DOHH2 (cell line): ENCODE results near the gene INHBC.

Experiments used
- H3F3A ChIP-seq: fragments of 200-600 bp; sonication (generic), shearing (Covaris generic); 2 replicates; pipeline ENCODE4 v1.6.0; 2016; ENCODE audit warnings: antibody characterized with exemption, mild to moderate bottlenecking; ENCODE audit not compliant: control insufficient read depth, insufficient read depth
- H3K27ac ChIP-seq: fragments of 200-600 bp; sonication (generic); 2 replicates; pipeline ENCODE4 v1.5.1; 2014; ENCODE audit warnings: low read depth, mild to moderate bottlenecking, low read length, moderate library complexity
- H3K27me3 ChIP-seq: fragments of 200-600 bp; sonication (generic); 2 replicates; pipeline ENCODE4 v1.6.1; 2014; ENCODE audit warnings: mild to moderate bottlenecking, low read length, mixed read lengths; ENCODE audit not compliant: control insufficient read depth
- H3K36me3 ChIP-seq: fragments of 200-600 bp; sonication (generic); 2 replicates; pipeline ENCODE4 v1.6.1; 2014; ENCODE audit warnings: mild to moderate bottlenecking, low read length, moderate library complexity, mixed read lengths; ENCODE audit not compliant: control insufficient read depth
- H3K4me1 ChIP-seq: fragments of 200-600 bp; sonication (generic); 2 replicates; pipeline ENCODE4 v1.6.1; 2014; ENCODE audit warnings: mild to moderate bottlenecking, low read length, mixed read lengths; ENCODE audit not compliant: control insufficient read depth
- H3K4me2 ChIP-seq: fragments of 200-600 bp; sonication (generic); 2 replicates; pipeline ENCODE4 v1.6.0; 2014; ENCODE audit warnings: mild to moderate bottlenecking, low read length, moderate library complexity
- H3K4me3 ChIP-seq: fragments of 200-600 bp; sonication (generic); 2 replicates; pipeline ENCODE4 v1.5.1; 2014; ENCODE audit warnings: mild to moderate bottlenecking, low read length, mixed read lengths
- H3K79me2 ChIP-seq: fragments of 200-600 bp; sonication (generic); 2 replicates; pipeline ENCODE4 v1.6.1; 2014; ENCODE audit warnings: mild to moderate bottlenecking, low read length, mixed read lengths; ENCODE audit not compliant: control insufficient read depth
- H3K9me2 ChIP-seq: fragments of 200-600 bp; sonication (generic); replicated peaks from 2 replicates; pipeline ENCODE4 v1.6.1; 2014; ENCODE audit warnings: mild to moderate bottlenecking, low read length, mixed read lengths; ENCODE audit not compliant: control insufficient read depth
- H3K9me3 ChIP-seq: fragments of 200-600 bp; sonication (generic); 2 replicates; pipeline ENCODE4 v1.6.1; 2014; ENCODE audit warnings: antibody characterized with exemption, low read length, mixed read lengths; ENCODE audit not compliant: control insufficient read depth, insufficient read depth
- H4K20me1 ChIP-seq: fragments of 200-600 bp; sonication (generic); 2 replicates; pipeline ENCODE4 v1.6.0; 2014; ENCODE audit warnings: low read depth, mild to moderate bottlenecking, antibody characterized with exemption, low read length, moderate library complexity; ENCODE audit not compliant: control insufficient read depth, insufficient read depth
- CTCF ChIP-seq: fragments of 200-600 bp; sonication (generic); IDR thresholded peaks from one replicate; pipeline ENCODE4 v1.5.1; 2014; ENCODE audit warnings: antibody characterized with exemption, mild to moderate bottlenecking, low read depth, low read length; ENCODE audit not compliant: poor library complexity, severe bottlenecking
- EZH2phosphoT487 ChIP-seq: fragments of 200-600 bp; sonication (generic); IDR thresholded peaks from 2 replicates; pipeline ENCODE4 v1.6.1; 2017; ENCODE audit warnings: borderline replicate concordance, mild to moderate bottlenecking, antibody characterized with exemption, low read length, moderate library complexity, mixed read lengths

The INHBC gene

GRCh38 chr12:57488402-57489156, 54.0 kb downstream of the INHBC start:
- H3K27ac ChIP-seq, result peak overlapping the region; percentile 74
- peak overlapping the region; percentile 87 for H3K4me3 ChIP-seq
- no peak for TF ChIP-seq CTCF
- TF ChIP-seq EZH2phosphoT487, result no peak
- no peaks in the 10 kb centered on the region for H4K20me1 ChIP-seq
- H3F3A ChIP-seq, result 0 out of 2 replicates have a peak, but pooled peaks cover 5% of the 10 kb centered on the region
- H3K36me3 ChIP-seq, result peaks cover 49% of the 10 kb centered on the region
- H3K4me1 ChIP-seq, result peaks cover 21% of the 10 kb centered on the region
- no peaks in the 10 kb centered on the region for H3K9me2 ChIP-seq
- peaks cover 40% of the 10 kb centered on the region for H3K79me2 ChIP-seq
- H3K9me3 ChIP-seq, result no peaks in the 10 kb centered on the region
- H3K4me2 ChIP-seq, result peak overlapping the region; percentile 81
- H3K27me3 ChIP-seq, result no peaks in the 10 kb centered on the region

- Histone ChIP-seq H3K4me3 (peak overlapping the region; percentile 87), H3K27me3 (no peaks in the 10 kb centered on the region), H3F3A (0 out of 2 replicates have a peak, but pooled peaks cover 5% of the 10 kb centered on the region), H3K4me1 (peaks cover 19% of the 10 kb centered on the region), H3K79me2 (peaks cover 40% of the 10 kb centered on the region), H4K20me1 (no peaks in the 10 kb centered on the region), H3K27ac (no peak overlapping the region), H3K9me2 (no peaks in the 10 kb centered on the region), H3K36me3 (peaks cover 52% of the 10 kb centered on the region), H3K4me2 (peak overlapping the region; percentile 81), H3K9me3 (no peaks in the 10 kb centered on the region)
- TF ChIP-seq EZH2phosphoT487 (no peak), CTCF (no peak)
These were observed 54.6 kb downstream of the INHBC start for GRCh38 chr12:57489157-57489641.

GRCh38 chr12:57490126-57490525, 55.5 kb downstream of the INHBC start:
- Histone ChIP-seq H3K36me3 (peaks cover 52% of the 10 kb centered on the region), H3K9me2 (no peaks in the 10 kb centered on the region), H3K27ac (no peak overlapping the region), H3K4me1 (peaks cover 19% of the 10 kb centered on the region), H3K79me2 (peaks cover 40% of the 10 kb centered on the region), H3K4me3 (no peak overlapping the region), H3K27me3 (no peaks in the 10 kb centered on the region), H3F3A (0 out of 2 replicates have a peak, but pooled peaks cover 5% of the 10 kb centered on the region), H3K9me3 (no peaks in the 10 kb centered on the region), H4K20me1 (no peaks in the 10 kb centered on the region), H3K4me2 (peak overlapping the region; percentile 8; the same call in 1 of the 2 replicates)
- no peak for TF ChIP-seq EZH2phosphoT487
- TF ChIP-seq CTCF, result no peak
